DMS153 treated with DMSO at 0.1 percent for 48 hours (cell line): ENCODE results near the gene ACKR3.

Source experiments
- DNase-seq: peaks from one replicate; lab custom pipeline; 2025; ENCODE audit not compliant: unreplicated experiment; lab: John Stamatoyannopoulos, UW

The ACKR3 gene

GRCh38 chr2:236548179-236548921, 21.3 kb upstream of the ACKR3 start:
- DNase-seq = peak; percentile 33

GRCh38 chr2:236549165-236549564, 20.5 kb upstream of the ACKR3 start:
- DNase-seq = no peak

- no peak for DNase-seq
Observed at GRCh38 chr2:236550290-236550689, 19.3 kb upstream of the ACKR3 start.

GRCh38 chr2:236550701-236551465, 18.7 kb upstream of the ACKR3 start:
- DNase-seq = no peak

GRCh38 chr2:236551471-236552211, 18.0 kb upstream of the ACKR3 start:
- DNase-seq = no peak

- DNase-seq = no peak
Observed at GRCh38 chr2:236552212-236552542, 17.4 kb upstream of the ACKR3 start.

GRCh38 chr2:236552581-236553363, 16.9 kb upstream of the ACKR3 start:
- DNase-seq = no peak

- DNase-seq = no peak
Observed at GRCh38 chr2:236553522-236553921, 16.1 kb upstream of the ACKR3 start.

GRCh38 chr2:236554629-236555282, 14.9 kb upstream of the ACKR3 start:
- no peak for DNase-seq

- no peak for DNase-seq
Observed at GRCh38 chr2:236555481-236555880, 14.1 kb upstream of the ACKR3 start.

GRCh38 chr2:236557306-236558030, 12.2 kb upstream of the ACKR3 start:
- no peak for DNase-seq

GRCh38 chr2:236558036-236558435, 11.6 kb upstream of the ACKR3 start:
- no peak for DNase-seq

GRCh38 chr2:236558993-236559978, 10.3 kb upstream of the ACKR3 start:
- no peak for DNase-seq

- DNase-seq = no peak
Observed at GRCh38 chr2:236561874-236562273, 7.8 kb upstream of the ACKR3 start.

- DNase-seq = no peak
Observed at GRCh38 chr2:236562434-236562833, 7.2 kb upstream of the ACKR3 start.

- no peak for DNase-seq
Observed at GRCh38 chr2:236563953-236564352, 5.7 kb upstream of the ACKR3 start.

GRCh38 chr2:236565212-236565611, 4.4 kb upstream of the ACKR3 start:
- DNase-seq = no peak

- DNase-seq = no peak
Observed at GRCh38 chr2:236565879-236566402, 3.7 kb upstream of the ACKR3 start.

- no peak for DNase-seq
Observed at GRCh38 chr2:236566596-236566995, 3.0 kb upstream of the ACKR3 start.
